Cardiac muscle cell (in vitro differentiated cells and primary cell): ENCODE data around the gene ZKSCAN4. TPM values are rescaled to one million over a fixed set of nuclear protein-coding genes. Genes with fewer than 3 reads are reported as not detected.

ENCODE experiments used
- DNase-seq, 2 donors: peaks; one replicate each; pipeline versions ENCODE4 v3.0.0 to v3.0.0-alpha.2; 2010 to 2017; ENCODE audit warnings: low read depth in 1 of 2, low spot score in 1 of 2
- H3K27ac ChIP-seq: fragments of 200-600 bp; sonication (generic); 2 replicates; pipeline ENCODE4 v1.5.1; 2016
- H3K27me3 ChIP-seq: fragments of 200-600 bp; sonication (generic); 2 replicates; pipeline ENCODE4 v1.6.0; 2016; ENCODE audit warnings: control low read depth
- H3K36me3 ChIP-seq: fragments of 200-600 bp; sonication (generic); 2 replicates; pipeline ENCODE4 v1.5.1; 2016; ENCODE audit warnings: control low read depth
- H3K4me1 ChIP-seq: fragments of 200-600 bp; sonication (generic); 2 replicates; pipeline ENCODE4 v1.8.1; 2017; ENCODE audit warnings: low read depth, mild to moderate bottlenecking, mixed run types
- H3K4me3 ChIP-seq: fragments of 200-600 bp; sonication (generic); 2 replicates; pipeline ENCODE4 v1.5.1; 2016; ENCODE audit warnings: mild to moderate bottlenecking
- H3K9me3 ChIP-seq: fragments of 200-600 bp; sonication (generic); 2 replicates; pipeline ENCODE4 v1.5.1; 2017; ENCODE audit warnings: low read depth, mild to moderate bottlenecking, control low read depth
- polyA plus RNA-seq: library from polyadenylated mRNA; unstranded; fragments of >200 nt; fragmentation: Nextera tagmentation; extraction: Ambion mirVana; gene quantifications from 2 replicates; pipeline ENCODE4 v1.2.1, GENCODE V29; 2016
- total RNA-seq: library from RNA; depleted of rRNA; stranded (reverse); fragments of >200 nt; gene quantifications from 2 replicates; pipeline ENCODE4 v1.2.3, GENCODE V29; 2016
- TF ChIP-seq, protein P1 (sequence below): IDR thresholded peaks from 2 replicates; pipeline ENCODE4 v1.5.1; 2012; ENCODE audit warnings: low read depth, mild to moderate bottlenecking, low read length

The ZKSCAN4 gene
- total and polyA plus RNA-seq, 2 experiments from 2014 or later: 7.1 to 7.9 TPM

DNA sequence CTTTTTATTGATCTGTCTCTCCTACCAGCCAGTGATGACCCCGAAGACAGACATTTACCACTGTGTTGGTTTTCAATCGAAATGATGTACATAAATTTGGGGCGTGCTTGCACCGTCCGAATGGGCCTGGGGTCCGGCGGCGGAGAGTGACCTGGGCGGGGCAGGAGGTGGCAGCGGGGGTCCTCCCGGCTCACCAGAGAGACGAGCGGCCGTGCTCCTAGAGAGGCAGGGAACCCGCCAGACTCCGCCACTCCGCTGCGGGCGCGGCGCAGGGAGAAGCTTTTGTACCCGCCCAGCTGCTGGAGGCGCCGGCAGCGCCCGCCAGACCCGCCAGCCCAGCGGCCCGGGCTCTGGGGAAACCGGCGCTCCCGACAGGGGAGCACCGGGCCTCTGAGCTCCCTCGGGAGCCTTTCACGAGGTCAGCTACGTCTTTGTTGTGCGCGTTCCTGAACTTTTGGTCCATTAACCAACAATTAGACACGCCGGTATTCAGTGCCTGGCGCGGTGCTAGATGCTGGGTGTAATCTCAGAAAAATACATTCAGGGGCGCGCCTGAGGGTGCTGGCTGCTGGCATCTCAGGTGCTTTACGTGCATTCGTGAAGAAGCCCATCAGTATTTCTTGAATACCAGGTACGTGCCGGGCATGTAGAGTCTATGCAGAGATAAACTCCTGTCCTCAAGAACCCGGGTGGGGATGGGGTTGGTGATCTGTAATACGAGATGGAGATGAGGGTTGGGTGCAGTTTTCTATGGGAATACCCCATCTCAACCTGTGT is 29.4 kb upstream of the ZKSCAN4 start, which contains the start of gene PGBD1:
Gene PGBD1 (plus strand): TSS at position 285 of the 777 bp plus-strand sequence. CDS start 2,242 bp downstream, outside the sequence.
- Histone ChIP-seq H3K27ac (peak within 1 kb of the TSS; percentile 71), H3K27me3 (no peaks in the 10 kb centered on the region), H3K4me3 (peak within 1 kb of the TSS; percentile 87), H3K36me3 (peaks cover 27% of the 10 kb centered on the region), H3K9me3 (no peaks in the 10 kb centered on the region), H3K4me1 (peaks cover 3% of the 10 kb centered on the region)
- TF ChIP-seq, protein P1, sequence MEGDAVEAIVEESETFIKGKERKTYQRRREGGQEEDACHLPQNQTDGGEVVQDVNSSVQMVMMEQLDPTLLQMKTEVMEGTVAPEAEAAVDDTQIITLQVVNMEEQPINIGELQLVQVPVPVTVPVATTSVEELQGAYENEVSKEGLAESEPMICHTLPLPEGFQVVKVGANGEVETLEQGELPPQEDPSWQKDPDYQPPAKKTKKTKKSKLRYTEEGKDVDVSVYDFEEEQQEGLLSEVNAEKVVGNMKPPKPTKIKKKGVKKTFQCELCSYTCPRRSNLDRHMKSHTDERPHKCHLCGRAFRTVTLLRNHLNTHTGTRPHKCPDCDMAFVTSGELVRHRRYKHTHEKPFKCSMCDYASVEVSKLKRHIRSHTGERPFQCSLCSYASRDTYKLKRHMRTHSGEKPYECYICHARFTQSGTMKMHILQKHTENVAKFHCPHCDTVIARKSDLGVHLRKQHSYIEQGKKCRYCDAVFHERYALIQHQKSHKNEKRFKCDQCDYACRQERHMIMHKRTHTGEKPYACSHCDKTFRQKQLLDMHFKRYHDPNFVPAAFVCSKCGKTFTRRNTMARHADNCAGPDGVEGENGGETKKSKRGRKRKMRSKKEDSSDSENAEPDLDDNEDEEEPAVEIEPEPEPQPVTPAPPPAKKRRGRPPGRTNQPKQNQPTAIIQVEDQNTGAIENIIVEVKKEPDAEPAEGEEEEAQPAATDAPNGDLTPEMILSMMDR: no peak
- peak; percentile 85 to 93 for DNase-seq

DNA sequence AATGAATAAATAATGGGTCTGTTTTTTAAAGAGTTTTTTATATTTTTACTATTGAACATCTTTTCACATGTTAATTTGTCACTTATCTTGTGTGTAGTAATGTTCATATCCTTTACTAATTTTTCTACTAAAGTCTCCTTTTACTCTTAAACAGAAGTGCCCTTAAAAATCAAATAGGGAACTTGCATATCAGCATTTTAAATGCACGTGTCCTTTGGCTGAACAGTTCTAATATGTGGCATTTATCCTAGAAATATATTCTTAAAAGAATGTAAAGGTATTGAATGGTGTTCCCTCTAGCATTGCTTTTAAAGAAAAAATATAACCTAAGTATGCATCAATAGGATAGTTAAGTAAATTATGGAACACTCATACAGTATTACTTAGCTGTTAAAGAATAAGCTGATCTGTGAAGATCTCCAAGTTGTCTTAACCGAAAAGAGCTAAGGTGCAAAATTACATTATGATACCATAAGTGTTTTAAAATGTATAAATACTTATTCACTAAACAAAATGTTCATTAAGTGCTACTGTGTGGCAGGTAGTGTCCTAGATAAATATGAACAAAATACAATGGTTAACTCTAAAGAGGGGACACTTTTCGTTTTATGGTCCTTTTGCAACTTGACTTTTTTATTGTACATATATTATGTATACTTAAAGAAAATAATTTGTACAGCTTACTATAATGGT is 28.7 kb upstream of the ZKSCAN4 start:
- TF ChIP-seq, protein P1: no peak
- H3K4me1 ChIP-seq: peaks cover 3% of the 10 kb centered on the region

DNA sequence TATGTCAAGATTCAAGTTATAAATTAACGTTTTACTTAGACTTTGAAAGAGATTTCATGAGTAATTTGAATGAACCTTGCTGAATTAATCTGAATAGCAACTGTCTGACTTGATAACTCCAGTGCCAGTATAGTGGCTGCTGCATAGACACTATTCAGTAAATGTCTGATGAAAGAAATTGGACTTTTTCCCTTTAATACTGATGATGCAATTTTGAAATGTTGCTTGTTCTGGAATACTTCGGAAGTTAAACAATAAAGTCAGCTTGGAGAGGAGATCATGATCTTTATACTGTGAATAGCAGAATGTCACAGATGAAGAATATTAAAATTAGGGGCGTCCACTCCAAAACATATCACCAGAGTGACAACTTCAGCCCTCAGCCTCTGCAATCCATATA is 25.7 kb upstream of the ZKSCAN4 start:
- Histone ChIP-seq H3K36me3 (peaks cover 26% of the 10 kb centered on the region), H3K27me3 (no peaks in the 10 kb centered on the region), H3K9me3 (no peaks in the 10 kb centered on the region), H3K4me1 (peaks cover 3% of the 10 kb centered on the region), H3K4me3 (no peak overlapping the region), H3K27ac (peak overlapping the region; percentile 69)
- TF ChIP-seq, protein P1: no peak
- DNase-seq: no peak

More for the DNA sequence above, 28.7 kb upstream of the ZKSCAN4 start:
- DNase-seq: no peak
- peaks cover 29% of the 10 kb centered on the region for H3K36me3 ChIP-seq
- no peak overlapping the region for H3K27ac ChIP-seq
- H3K27me3 ChIP-seq: no peaks in the 10 kb centered on the region
- no peaks in the 10 kb centered on the region for H3K9me3 ChIP-seq
- peak overlapping the region; percentile 87 for H3K4me3 ChIP-seq

DNA sequence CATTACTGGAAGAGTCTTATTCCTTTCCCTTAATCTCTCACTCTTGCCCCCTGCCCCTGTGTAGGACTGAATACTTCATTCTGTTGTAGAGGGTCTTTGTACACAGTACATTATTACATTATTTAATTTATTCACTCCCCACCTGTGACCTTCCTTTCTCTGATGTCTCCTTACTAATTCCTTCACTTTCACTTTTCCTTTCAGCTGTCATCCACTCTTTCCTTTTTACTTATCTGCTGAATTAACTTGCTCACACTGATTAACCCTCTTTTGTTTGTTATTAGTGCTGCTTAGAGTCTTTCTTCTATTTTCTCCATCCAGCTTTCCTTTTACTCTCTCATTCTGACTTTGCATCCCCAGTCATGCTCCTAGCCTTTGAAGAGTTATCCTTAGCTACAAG is 22.8 kb upstream of the ZKSCAN4 start:
- Histone ChIP-seq H3K27ac (no peak overlapping the region), H3K36me3 (peaks cover 35% of the 10 kb centered on the region), H3K4me3 (no peak overlapping the region), H3K27me3 (no peaks in the 10 kb centered on the region), H3K9me3 (no peaks in the 10 kb centered on the region), H3K4me1 (no peaks in the 10 kb centered on the region)
- TF ChIP-seq, protein P1: no peak
- no peak for DNase-seq

DNA sequence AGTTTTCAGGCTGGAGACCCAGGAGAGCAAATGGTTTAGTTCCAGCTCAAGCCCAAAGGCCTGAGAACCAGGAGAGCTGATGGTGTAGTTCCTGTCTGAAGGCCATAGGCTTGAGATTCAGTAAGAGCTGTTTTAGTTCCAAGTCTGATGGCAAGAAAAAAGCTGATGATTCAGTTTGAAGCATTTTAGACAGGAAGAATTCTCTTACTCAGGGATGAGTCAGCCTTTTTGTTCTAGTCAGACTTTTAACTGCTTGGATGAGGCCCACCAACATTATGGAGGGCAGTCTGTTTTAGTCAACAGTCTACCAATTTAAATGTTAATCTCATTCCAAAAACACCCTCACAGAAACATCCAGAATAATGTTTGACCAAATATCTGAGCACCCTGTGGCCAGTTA is 17.4 kb upstream of the ZKSCAN4 start:
- Histone ChIP-seq H3K9me3 (no peaks in the 10 kb centered on the region), H3K27ac (no peak overlapping the region)
- DNase-seq: peak in 1 of 2 donors; percentile 72

More for the DNA sequence above, 17.4 kb upstream of the ZKSCAN4 start:
- Histone ChIP-seq H3K27me3 (no peaks in the 10 kb centered on the region), H3K4me1 (peaks cover 8% of the 10 kb centered on the region), H3K36me3 (peaks cover 16% of the 10 kb centered on the region), H3K4me3 (no peak overlapping the region)
- TF ChIP-seq, protein P1: no peak
